Transverse colon (tissue), 4 donors: ENCODE data around the gene MED9. TPM values are rescaled to one million over a fixed set of nuclear protein-coding genes. Genes with fewer than 3 reads are reported as not detected.

Experiments used
- DNase-seq: peaks from one replicate; pipeline ENCODE4 v3.0.0-alpha.2; 2019
- H3K27ac ChIP-seq, 4 donors: fragments of 200-600 bp; sonication (generic); 2 replicates each; pipeline ENCODE4 v1.5.1; 2016 to 2018; ENCODE audit warnings: inconsistent platforms in 4 of 4
- H3K27me3 ChIP-seq: fragments of 200-600 bp; sonication (generic); 2 replicates; pipeline ENCODE4 v1.5.1; 2017; ENCODE audit warnings: inconsistent platforms
- H3K36me3 ChIP-seq, 4 donors: fragments of 200-600 bp; sonication (generic); 2 replicates each; pipeline ENCODE4 v1.5.1; 2017 to 2019; ENCODE audit warnings: inconsistent platforms in 4 of 4
- H3K4me1 ChIP-seq, 4 donors: fragments of 200-600 bp; sonication (generic); 2 replicates each; pipeline ENCODE4 v1.5.1; 2017 to 2020; ENCODE audit warnings: inconsistent platforms in 4 of 4
- H3K4me3 ChIP-seq, 4 donors: fragments of 200-600 bp; sonication (generic); 1 replicate in 1 of 4; 2 replicates in 3 of 4; pipeline versions ENCODE4 v1.5.1 to v1.6.1; 2017 to 2019; ENCODE audit warnings: inconsistent platforms in 4 of 4
- H3K9me3 ChIP-seq, 2 donors: fragments of 200-600 bp; sonication (generic); 2 replicates each; pipeline ENCODE4 v1.5.1; 2017 to 2019; ENCODE audit warnings: inconsistent platforms in 2 of 2
- CTCF ChIP-seq, 5 experiments: fragments of 200-600 bp in 3 of 5; fragments of 450-650 bp in 2 of 5; sonication (generic) in 3 of 5; IDR thresholded peaks; 1 replicate in 2 of 5; 2 replicates in 3 of 5; pipeline ENCODE4 v1.5.1; 2016 to 2017; ENCODE audit warnings: antibody characterized with exemption in 5 of 5, inconsistent platforms in 3 of 5, mild to moderate bottlenecking in 2 of 5, moderate library complexity in 1 of 5
- EP300 ChIP-seq: sonication (generic); formaldehyde crosslinking; IDR thresholded peaks from one replicate; pipeline ENCODE4 v1.6.1; 2017; ENCODE audit warnings: antibody characterized with exemption, low read depth
- POLR2A ChIP-seq: fragments of 450-650 bp; IDR thresholded peaks from one replicate; pipeline ENCODE4 v1.6.1; 2016; ENCODE audit warnings: antibody characterized with exemption, mild to moderate bottlenecking, moderate library complexity
- POLR2AphosphoS5 ChIP-seq, 3 donors: sonication (generic); formaldehyde crosslinking; IDR thresholded peaks; one replicate each; pipeline ENCODE4 v1.6.1; 2016; ENCODE audit warnings: antibody characterized with exemption in 3 of 3
- WGBS, 2 donors: methylation state at CpG; one replicate each; pipeline ENCODE4 v1.1.5; 2018; ENCODE audit warnings: low coverage in 1 of 2; 5-methylcytosine and 5-hydroxymethylcytosine counted together
- in situ Hi-C, 4 donors: fragments of 200-750 bp; cut with MboI; loops; one replicate each; pipeline versions ENCODE4 v1.15.0 to v1.15.1; 2017; ENCODE audit warnings: low sequenced_read_pairs in 3 of 4, low pct_ligation_motif_present in 1 of 4, low pct_unique_long_range_greater_than_20kb in 1 of 4
- intact Hi-C: fragments of 100-400 bp; cut with DNase I; formaldehyde crosslinking; loops from one replicate; pipeline ENCODE4 v1.15.1; 2023; ENCODE audit warnings: low total_unique reads
- total RNA-seq, 4 donors: library from RNA; depleted of rRNA; stranded (reverse); fragments of >200 nt; gene quantifications; one replicate each; pipeline ENCODE4 v1.1.0, GENCODE V29; 2016

MED9 gene
- total RNA-seq, 4 donors from 2014 or later, result 15.0 to 90.0 (median 25.2) TPM

GRCh38 chr17:17525956-17526355, 49.2 kb downstream of the MED9 start:
- Histone ChIP-seq H3K27me3 (no peaks in the 10 kb centered on the region), H3K9me3 (no peaks in the 10 kb centered on the region), H3K27ac (peak overlapping the region in 1 of 4 donors; percentile 36), H3K4me1 (peaks cover 3 to 13% (median 7%) of the 10 kb centered on the region in 4 donors), H3K4me3 (no peak overlapping the region), H3K36me3 (no peaks in the 10 kb centered on the region)
- TF ChIP-seq POLR2AphosphoS5 (IDR thresholded peaks at IDR 0.05) (no peak), POLR2A (no peak)
- intact Hi-C loops, result no loop called here
- in situ Hi-C loops, result no loop called here
- 47 to 62% methylated on average over 3 to 6 of the region's 6 CpGs for WGBS, 2 donors
- no peak for DNase-seq

- Histone ChIP-seq H3K27me3 (no peaks in the 10 kb centered on the region), H3K4me3 (no peak overlapping the region), H3K36me3 (no peaks in the 10 kb centered on the region), H3K4me1 (peaks cover 3 to 13% (median 7%) of the 10 kb centered on the region in 4 donors), H3K27ac (peak overlapping the region in 1 of 4 donors; percentile 36), H3K9me3 (no peaks in the 10 kb centered on the region)
- 41 to 50% methylated on average over 2 to 14 of the region's 14 CpGs for WGBS, 2 donors
- DNase-seq, result no peak
- in situ Hi-C loops (no loop called here), intact Hi-C loops (no loop called here)
- no peak for TF ChIP-seq CTCF (IDR thresholded peaks at IDR 0.05)
- no peak for TF ChIP-seq EP300
- no peak for TF ChIP-seq POLR2A
- TF ChIP-seq POLR2AphosphoS5 (IDR thresholded peaks at IDR 0.05), result no peak
Measured at GRCh38 chr17:17526369-17526768, 49.6 kb downstream of the MED9 start.

- intact Hi-C loops, result no loop called here
- in situ Hi-C loops, result no loop called here
- no peaks in the 10 kb centered on the region for H3K36me3 ChIP-seq
- H3K4me3 ChIP-seq, result no peak overlapping the region
- no peaks in the 10 kb centered on the region for H3K9me3 ChIP-seq
- 62 to 95% methylated on average over 2 to 11 of the region's 11 CpGs for WGBS, 2 donors
- H3K27me3 ChIP-seq, result no peaks in the 10 kb centered on the region
- H3K27ac ChIP-seq, result no peak overlapping the region
- peaks cover 3 to 13% (median 7%) of the 10 kb centered on the region in 4 donors for H3K4me1 ChIP-seq
- no peak for DNase-seq
- no peak for TF ChIP-seq POLR2AphosphoS5 (IDR thresholded peaks at IDR 0.05)
- no peak for TF ChIP-seq EP300
Measured at GRCh38 chr17:17527534-17527933, 50.7 kb downstream of the MED9 start.

- in situ Hi-C loops, result no loop called here
- WGBS, 2 donors, result 88 to 97% methylated on average over 5 to 17 of the region's 17 CpGs
- Histone ChIP-seq H3K4me3 (no peak overlapping the region), H3K36me3 (no peaks in the 10 kb centered on the region), H3K4me1 (peaks cover 3 to 13% (median 7%) of the 10 kb centered on the region in 4 donors), H3K27me3 (no peaks in the 10 kb centered on the region), H3K27ac (no peak overlapping the region), H3K9me3 (no peaks in the 10 kb centered on the region)
- TF ChIP-seq POLR2A (no peak), CTCF (IDR thresholded peaks at IDR 0.05) (no peak), EP300 (no peak), POLR2AphosphoS5 (IDR thresholded peaks at IDR 0.05) (no peak)
- DNase-seq, result no peak
- intact Hi-C loops, result no loop called here
Measured at GRCh38 chr17:17527956-17528500, 51.2 kb downstream of the MED9 start.

- H3K27ac ChIP-seq, result no peak overlapping the region
- no peak for DNase-seq
Measured at GRCh38 chr17:17528696-17529652, 52.2 kb downstream of the MED9 start.

More at GRCh38 chr17:17528696-17529652, 52.2 kb downstream of the MED9 start:
- H3K4me1 ChIP-seq, result peaks cover 3 to 13% (median 7%) of the 10 kb centered on the region in 4 donors
- H3K9me3 ChIP-seq, result no peaks in the 10 kb centered on the region
- intact Hi-C loops (no loop called here), in situ Hi-C loops (no loop called here)
- TF ChIP-seq EP300, result no peak
- no peak for TF ChIP-seq CTCF (IDR thresholded peaks at IDR 0.05)
- TF ChIP-seq POLR2AphosphoS5 (IDR thresholded peaks at IDR 0.05), result no peak
- no peak for TF ChIP-seq POLR2A
- H3K36me3 ChIP-seq, result no peaks in the 10 kb centered on the region
- H3K4me3 ChIP-seq, result no peak overlapping the region
- no peaks in the 10 kb centered on the region for H3K27me3 ChIP-seq
- 91% methylated on average over 21 of the region's 22 CpGs; no CpG with 5 or more reads in 1 of the 2 donors for WGBS, 2 donors
